HG02885 (cell line): Measurements from ENCODE around the gene LRRC7.
"Not testable (repeated sequence)": the region's sequence is repeated elsewhere in the genome, so short reads cannot be mapped to it uniquely, and the experiment has no call there.

ENCODE experiments used
- ATAC-seq: cut with Tn5 transposase; IDR thresholded peaks from one replicate; pipeline ENCODE4 v1.9.1; 2021; ENCODE audit warnings: mild to moderate bottlenecking; ENCODE audit not compliant: unreplicated experiment, poor library complexity

LRRC7 gene

DNA sequence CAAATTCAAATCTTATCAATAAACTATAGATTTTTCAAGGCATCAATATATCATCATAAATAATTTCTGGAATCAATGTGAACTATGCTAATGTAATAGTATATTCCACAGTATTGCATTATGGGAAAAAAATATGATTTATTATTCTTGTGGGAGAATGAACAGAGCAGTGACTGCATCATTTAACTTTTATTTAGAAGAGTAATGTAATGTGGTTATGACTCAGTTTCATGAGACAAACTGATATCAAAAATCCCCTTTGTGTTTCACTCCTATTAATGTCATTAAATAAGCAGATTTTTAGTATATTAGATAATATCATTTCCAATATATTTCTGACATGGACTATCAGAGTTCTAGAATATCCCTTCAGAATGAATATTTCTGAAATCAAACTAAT, 450.0 kb downstream of the LRRC7 start:
- no peak for ATAC-seq

GRCh38 chr1:70024272-70024671, 456.6 kb downstream of the LRRC7 start:
- no peak for ATAC-seq

- ATAC-seq = no peak
These were observed 457.3 kb downstream of the LRRC7 start for GRCh38 chr1:70025052-70025451.

- no peak for ATAC-seq
These were observed 458.1 kb downstream of the LRRC7 start for GRCh38 chr1:70025846-70026245.

- ATAC-seq = peak; percentile 82
These were observed 465.6 kb downstream of the LRRC7 start for GRCh38 chr1:70033266-70033873.

GRCh38 chr1:70033936-70034335, 466.2 kb downstream of the LRRC7 start:
- no peak for ATAC-seq

DNA sequence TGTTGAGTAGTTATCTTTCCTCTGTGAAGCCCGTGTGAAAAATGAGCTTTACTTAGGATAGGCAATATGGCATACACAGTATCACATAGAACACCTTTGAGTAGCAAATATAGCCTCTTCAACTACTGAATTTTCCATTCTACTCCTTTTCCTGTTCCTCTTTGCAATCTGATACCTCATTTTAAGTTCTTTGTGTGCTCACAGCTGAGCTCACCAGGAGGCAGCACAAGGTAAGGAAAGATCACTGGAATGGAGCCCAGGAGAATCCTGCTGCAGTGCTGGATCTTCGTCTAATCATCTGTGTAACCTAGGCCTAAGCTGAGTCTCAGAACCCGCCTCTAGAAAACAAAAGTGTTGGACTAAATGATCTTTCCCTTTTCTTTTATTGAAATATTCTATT, 466.7 kb downstream of the LRRC7 start:
- no peak for ATAC-seq

DNA sequence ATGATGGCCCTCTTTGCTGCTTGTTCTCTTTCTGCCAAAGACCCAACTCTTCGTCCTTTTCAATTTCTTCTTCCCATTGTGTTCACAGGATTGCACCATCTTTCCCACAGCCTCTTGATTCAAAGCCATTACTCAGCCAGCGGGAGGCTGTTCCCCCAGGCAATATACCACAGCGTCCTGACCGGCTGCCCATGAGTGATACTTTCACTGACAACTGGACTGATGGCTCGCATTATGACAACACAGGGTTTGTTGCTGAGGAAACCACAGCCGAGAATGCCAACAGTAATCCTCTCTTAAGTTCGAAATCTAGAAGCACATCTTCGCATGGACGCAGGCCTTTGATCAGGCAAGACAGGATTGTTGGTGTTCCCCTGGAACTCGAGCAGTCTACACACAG, 470.3 kb downstream of the LRRC7 start:
- ATAC-seq = no peak

GRCh38 chr1:70039485-70039884, 471.8 kb downstream of the LRRC7 start:
- ATAC-seq = no peak

- ATAC-seq = no peak
These were observed 473.8 kb downstream of the LRRC7 start for GRCh38 chr1:70041317-70042045.

GRCh38 chr1:70042090-70042731, 474.5 kb downstream of the LRRC7 start:
- peak; percentile 48 for ATAC-seq

DNA sequence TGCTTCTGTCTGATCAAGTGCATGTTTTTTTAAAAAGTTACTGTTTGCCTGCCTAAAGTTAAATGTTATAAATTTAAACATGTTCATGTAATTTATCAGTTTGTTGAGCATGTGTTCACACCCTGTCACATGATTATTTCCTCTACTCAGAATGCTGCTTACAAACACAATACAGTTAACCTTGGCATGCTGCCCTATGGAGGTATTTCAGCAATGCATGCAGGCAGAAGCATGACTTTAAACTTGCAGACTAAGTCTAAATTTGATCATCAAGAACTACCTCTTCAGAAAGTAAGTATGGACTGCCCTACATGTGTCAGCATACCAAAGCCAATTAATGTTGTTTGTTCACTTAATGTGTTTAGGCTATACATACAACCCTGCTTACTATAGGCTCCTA, 476.1 kb downstream of the LRRC7 start:
- ATAC-seq = no peak

GRCh38 chr1:70044832-70045231, 477.1 kb downstream of the LRRC7 start:
- ATAC-seq = no peak

GRCh38 chr1:70045581-70045980, 477.9 kb downstream of the LRRC7 start:
- not testable (repeated sequence) for ATAC-seq

DNA sequence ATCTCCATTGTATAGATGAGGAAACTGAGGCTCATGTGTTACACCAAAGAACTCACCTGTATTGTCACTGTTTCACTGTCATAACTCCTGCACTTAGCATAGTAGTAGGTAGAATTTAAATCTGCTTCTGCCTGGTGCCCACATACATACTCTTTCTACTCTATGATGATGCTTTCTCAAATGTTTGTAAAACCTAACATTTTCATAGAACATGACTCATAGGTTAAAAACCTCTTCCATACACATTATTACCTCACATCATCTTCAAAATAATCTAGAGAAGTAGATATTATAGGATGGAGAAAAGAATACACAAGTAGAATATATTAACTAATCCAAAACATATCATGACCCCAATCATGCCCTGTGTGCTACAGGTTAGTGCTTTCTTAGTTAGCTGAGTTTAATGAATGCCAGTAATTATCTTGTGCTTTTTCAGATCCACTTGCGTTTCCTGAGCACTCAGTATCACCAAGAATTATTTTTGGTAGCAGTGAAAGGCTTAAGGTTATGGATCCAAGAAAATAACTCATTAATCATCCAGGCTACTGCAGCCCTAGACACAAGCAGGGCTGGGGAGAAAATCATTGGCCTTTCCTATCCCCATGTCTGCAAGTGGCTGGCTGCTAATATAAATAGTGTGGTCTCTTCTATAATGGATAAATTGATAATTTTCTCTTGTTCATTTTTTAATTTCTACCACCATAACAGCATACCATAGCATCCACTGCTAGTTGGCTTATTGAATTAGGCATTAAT, 480.8 kb downstream of the LRRC7 start:
- no peak for ATAC-seq

- no peak for ATAC-seq
These were observed 484.2 kb downstream of the LRRC7 start for GRCh38 chr1:70051926-70052325.

- no peak for ATAC-seq
These were observed 489.8 kb downstream of the LRRC7 start for GRCh38 chr1:70057500-70057899.

DNA sequence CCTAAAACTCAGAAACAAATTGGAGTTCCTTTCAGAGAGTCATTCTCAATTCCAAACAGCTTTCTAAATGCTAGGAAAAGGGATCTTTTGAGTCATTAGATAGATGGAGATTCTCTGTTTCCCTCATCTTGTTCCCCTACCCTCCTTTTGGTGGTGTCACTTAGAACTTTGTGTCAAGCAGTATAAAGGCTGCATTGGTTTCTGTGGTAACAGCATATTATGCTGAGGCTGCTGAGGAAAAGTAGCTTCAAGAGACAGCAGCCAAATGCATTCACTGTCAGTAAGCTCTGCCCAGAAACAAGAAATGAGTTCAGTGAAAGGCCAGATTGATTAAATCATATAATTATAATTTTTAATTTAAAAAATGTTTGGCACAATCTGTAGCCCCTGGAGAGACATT, 493.5 kb downstream of the LRRC7 start:
- no peak for ATAC-seq

DNA sequence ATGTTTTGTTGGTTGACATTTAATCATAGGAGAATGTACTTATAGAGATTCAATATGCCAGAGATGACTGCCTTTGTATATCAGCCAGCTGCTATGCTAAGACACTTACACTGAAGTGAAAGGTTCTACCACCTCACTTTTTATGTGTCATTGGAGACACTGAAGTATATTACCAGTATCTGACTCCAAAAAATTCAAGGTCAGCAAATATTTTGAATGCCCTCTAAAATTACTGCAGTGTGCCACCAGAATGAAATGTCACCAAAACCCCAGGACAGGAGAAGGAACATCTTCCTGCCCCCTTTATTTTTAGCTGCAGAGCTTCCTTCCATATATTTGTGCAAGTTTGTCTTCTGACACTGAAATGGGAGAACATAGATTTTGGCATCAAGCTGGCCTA, 496.1 kb downstream of the LRRC7 start:
- no peak for ATAC-seq

- no peak for ATAC-seq
These were observed 499.0 kb downstream of the LRRC7 start for GRCh38 chr1:70066711-70067110.

DNA sequence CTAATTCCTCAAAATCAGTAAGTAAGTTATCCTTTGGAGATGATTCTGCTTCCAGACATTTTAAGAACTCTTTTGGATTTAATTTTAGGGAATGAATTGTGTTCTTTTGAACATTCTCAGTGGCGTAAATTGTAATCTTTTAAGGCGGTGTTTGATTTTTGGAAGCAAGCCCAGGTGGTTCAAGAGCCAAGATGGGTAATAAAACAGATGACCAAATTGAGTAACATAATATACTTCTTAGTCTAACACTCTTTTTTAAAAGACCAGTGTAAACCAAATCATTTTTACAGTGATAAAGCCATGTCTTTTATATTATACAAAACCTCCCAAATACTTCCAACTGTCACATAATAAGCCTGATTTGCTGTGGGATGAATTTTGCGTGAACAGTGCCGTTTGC, 503.9 kb downstream of the LRRC7 start:
- ATAC-seq = no peak
